ENCODE results near the gene GADD45G.

The GADD45G gene

GRCh38 chr9:89586311-89586710, 18.5 kb upstream of the GADD45G start:
- TF ChIP-seq YY1 (IDR thresholded peaks at IDR 0.05; ENCODE audit: insufficient read depth, insufficient read length) = no peak
- TF ChIP-seq ZNF274 (IDR thresholded peaks at IDR 0.05; ENCODE audit: low read depth, low read length) = no peak
- no peak for TF ChIP-seq SUZ12 (IDR thresholded peaks at IDR 0.05; ENCODE audit: extremely low read depth, insufficient read depth, insufficient read length)
- H3K27me3 ChIP-seq (ENCODE audit: insufficient read depth, insufficient read length) = no peaks in the 10 kb centered on the region

GRCh38 chr9:89588271-89588879, 16.4 kb upstream of the GADD45G start:
- Histone ChIP-seq H3K9ac (ENCODE audit: insufficient read length, low read depth) (no peak overlapping the region), H3K36me3 (ENCODE audit: insufficient read depth, insufficient read length, low read length) (no peaks in the 10 kb centered on the region), H3K9me3 (ENCODE audit: insufficient read depth, low read length) (peaks cover 12% of the 10 kb centered on the region; the same call in 1 of the 2 replicates), H3K27me3 (ENCODE audit: insufficient read depth, insufficient read length) (no peaks in the 10 kb centered on the region), H3K4me3 (ENCODE audit: insufficient read length, low read depth) (no peak overlapping the region), H3K4me1 (ENCODE audit: insufficient read depth, insufficient read length) (peaks cover 6% of the 10 kb centered on the region)
- DNase-seq (ENCODE audit: low read depth, low spot score) = no peak
- TF ChIP-seq YY1 (IDR thresholded peaks at IDR 0.05; ENCODE audit: insufficient read depth, insufficient read length) (no peak), ZNF274 (IDR thresholded peaks at IDR 0.05; ENCODE audit: low read depth, low read length) (no peak), SUZ12 (IDR thresholded peaks at IDR 0.05; ENCODE audit: extremely low read depth, insufficient read depth, insufficient read length) (no peak)

More at GRCh38 chr9:89586311-89586710, 18.5 kb upstream of the GADD45G start:
- H3K4me3 ChIP-seq (ENCODE audit: insufficient read length, low read depth) = no peak overlapping the region
- no peaks in the 10 kb centered on the region for H3K36me3 ChIP-seq (ENCODE audit: insufficient read depth, insufficient read length, low read length)
- peaks cover 3% of the 10 kb centered on the region for H3K4me1 ChIP-seq (ENCODE audit: insufficient read depth, insufficient read length)
- H3K9me3 ChIP-seq (ENCODE audit: insufficient read depth, low read length) = peaks cover 14% of the 10 kb centered on the region; the same call in 1 of the 2 replicates
- DNase-seq (ENCODE audit: low read depth, low spot score) = no peak
- H3K9ac ChIP-seq (ENCODE audit: insufficient read length, low read depth) = no peak overlapping the region

GRCh38 chr9:89590415-89590814, 14.4 kb upstream of the GADD45G start:
- Histone ChIP-seq H3K4me1 (ENCODE audit: insufficient read depth, insufficient read length) (peaks cover 10% of the 10 kb centered on the region), H3K9ac (ENCODE audit: insufficient read length, low read depth) (no peak overlapping the region), H3K27me3 (ENCODE audit: insufficient read depth, insufficient read length) (no peaks in the 10 kb centered on the region), H3K9me3 (ENCODE audit: insufficient read depth, low read length) (no peaks in the 10 kb centered on the region), H3K36me3 (ENCODE audit: insufficient read depth, insufficient read length, low read length) (no peaks in the 10 kb centered on the region), H3K4me3 (ENCODE audit: insufficient read length, low read depth) (no peak overlapping the region)
- no peak for DNase-seq (ENCODE audit: low read depth, low spot score)
- TF ChIP-seq ZNF274 (IDR thresholded peaks at IDR 0.05; ENCODE audit: low read depth, low read length) (no peak), YY1 (IDR thresholded peaks at IDR 0.05; ENCODE audit: insufficient read depth, insufficient read length) (no peak), SUZ12 (IDR thresholded peaks at IDR 0.05; ENCODE audit: extremely low read depth, insufficient read depth, insufficient read length) (no peak)

GRCh38 chr9:89591274-89592212, 13.3 kb upstream of the GADD45G start:
- no peak for DNase-seq (ENCODE audit: low read depth, low spot score)
- H3K4me3 ChIP-seq (ENCODE audit: insufficient read length, low read depth) = no peak overlapping the region
- no peaks in the 10 kb centered on the region for H3K27me3 ChIP-seq (ENCODE audit: insufficient read depth, insufficient read length)
- H3K9ac ChIP-seq (ENCODE audit: insufficient read length, low read depth) = no peak overlapping the region
- no peak for TF ChIP-seq ZNF274 (IDR thresholded peaks at IDR 0.05; ENCODE audit: low read depth, low read length)
- no peak for TF ChIP-seq YY1 (IDR thresholded peaks at IDR 0.05; ENCODE audit: insufficient read depth, insufficient read length)
- TF ChIP-seq SUZ12 (IDR thresholded peaks at IDR 0.05; ENCODE audit: extremely low read depth, insufficient read depth, insufficient read length) = no peak
- H3K36me3 ChIP-seq (ENCODE audit: insufficient read depth, insufficient read length, low read length) = no peaks in the 10 kb centered on the region
- peaks cover 10% of the 10 kb centered on the region for H3K4me1 ChIP-seq (ENCODE audit: insufficient read depth, insufficient read length)
- no peaks in the 10 kb centered on the region for H3K9me3 ChIP-seq (ENCODE audit: insufficient read depth, low read length)

- Histone ChIP-seq H3K9me3 (ENCODE audit: insufficient read depth, low read length) (no peaks in the 10 kb centered on the region), H3K27me3 (ENCODE audit: insufficient read depth, insufficient read length) (no peaks in the 10 kb centered on the region), H3K4me1 (ENCODE audit: insufficient read depth, insufficient read length) (peaks cover 10% of the 10 kb centered on the region), H3K36me3 (ENCODE audit: insufficient read depth, insufficient read length, low read length) (no peaks in the 10 kb centered on the region), H3K4me3 (ENCODE audit: insufficient read length, low read depth) (no peak overlapping the region), H3K9ac (ENCODE audit: insufficient read length, low read depth) (no peak overlapping the region)
- no peak for DNase-seq (ENCODE audit: low read depth, low spot score)
- TF ChIP-seq ZNF274 (IDR thresholded peaks at IDR 0.05; ENCODE audit: low read depth, low read length) = no peak
- TF ChIP-seq YY1 (IDR thresholded peaks at IDR 0.05; ENCODE audit: insufficient read depth, insufficient read length) = no peak
- TF ChIP-seq SUZ12 (IDR thresholded peaks at IDR 0.05; ENCODE audit: extremely low read depth, insufficient read depth, insufficient read length) = no peak
Observed at GRCh38 chr9:89592213-89592815, 12.5 kb upstream of the GADD45G start.

- no peaks in the 10 kb centered on the region for H3K9me3 ChIP-seq (ENCODE audit: insufficient read depth, low read length)
- no peak overlapping the region for H3K4me3 ChIP-seq (ENCODE audit: insufficient read length, low read depth)
- H3K27me3 ChIP-seq (ENCODE audit: insufficient read depth, insufficient read length) = no peaks in the 10 kb centered on the region
- DNase-seq (ENCODE audit: low read depth, low spot score) = peak; percentile 96
- H3K4me1 ChIP-seq (ENCODE audit: insufficient read depth, insufficient read length) = peaks cover 10% of the 10 kb centered on the region
- TF ChIP-seq YY1 (IDR thresholded peaks at IDR 0.05; ENCODE audit: insufficient read depth, insufficient read length) (no peak), SUZ12 (IDR thresholded peaks at IDR 0.05; ENCODE audit: extremely low read depth, insufficient read depth, insufficient read length) (no peak), ZNF274 (IDR thresholded peaks at IDR 0.05; ENCODE audit: low read depth, low read length) (no peak)
- H3K9ac ChIP-seq (ENCODE audit: insufficient read length, low read depth) = peak overlapping the region; percentile 57
- no peaks in the 10 kb centered on the region for H3K36me3 ChIP-seq (ENCODE audit: insufficient read depth, insufficient read length, low read length)
Observed at GRCh38 chr9:89592963-89593726, 11.7 kb upstream of the GADD45G start.
